Measurements from ENCODE around the gene ROR2. TPM values are rescaled to one million over a fixed set of nuclear protein-coding genes. Genes with fewer than 3 reads are reported as not detected.

The ROR2 gene
- polyA plus RNA-seq, 1 experiment, result 9.7 TPM

DNA sequence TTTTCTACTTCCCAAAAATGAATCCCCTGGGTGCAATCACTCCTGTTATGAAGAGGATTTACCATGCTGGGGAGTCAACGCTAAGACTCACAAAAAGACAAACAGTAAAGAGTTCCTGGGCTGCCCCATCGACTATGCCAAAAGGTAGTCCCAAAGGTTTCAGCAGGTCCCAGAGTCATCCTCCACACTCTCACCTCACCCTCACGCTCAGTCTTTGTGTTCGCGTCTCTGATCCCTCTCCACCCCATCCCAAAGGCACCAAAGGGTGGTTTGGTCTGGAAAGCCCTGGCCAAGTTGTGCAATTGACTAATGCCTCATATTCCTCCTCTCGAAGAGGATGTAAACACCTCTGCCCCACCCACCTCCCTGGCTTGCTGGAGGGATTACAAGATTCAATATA is 286.2 kb downstream of the ROR2 start:
- POLR2A ChIA-PET, result no interaction called here
- TF ChIP-seq, protein P1, sequence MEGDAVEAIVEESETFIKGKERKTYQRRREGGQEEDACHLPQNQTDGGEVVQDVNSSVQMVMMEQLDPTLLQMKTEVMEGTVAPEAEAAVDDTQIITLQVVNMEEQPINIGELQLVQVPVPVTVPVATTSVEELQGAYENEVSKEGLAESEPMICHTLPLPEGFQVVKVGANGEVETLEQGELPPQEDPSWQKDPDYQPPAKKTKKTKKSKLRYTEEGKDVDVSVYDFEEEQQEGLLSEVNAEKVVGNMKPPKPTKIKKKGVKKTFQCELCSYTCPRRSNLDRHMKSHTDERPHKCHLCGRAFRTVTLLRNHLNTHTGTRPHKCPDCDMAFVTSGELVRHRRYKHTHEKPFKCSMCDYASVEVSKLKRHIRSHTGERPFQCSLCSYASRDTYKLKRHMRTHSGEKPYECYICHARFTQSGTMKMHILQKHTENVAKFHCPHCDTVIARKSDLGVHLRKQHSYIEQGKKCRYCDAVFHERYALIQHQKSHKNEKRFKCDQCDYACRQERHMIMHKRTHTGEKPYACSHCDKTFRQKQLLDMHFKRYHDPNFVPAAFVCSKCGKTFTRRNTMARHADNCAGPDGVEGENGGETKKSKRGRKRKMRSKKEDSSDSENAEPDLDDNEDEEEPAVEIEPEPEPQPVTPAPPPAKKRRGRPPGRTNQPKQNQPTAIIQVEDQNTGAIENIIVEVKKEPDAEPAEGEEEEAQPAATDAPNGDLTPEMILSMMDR (IDR thresholded peaks at IDR 0.05; ENCODE audit: low read depth, low read length), result no peak
- DNase-seq (ENCODE audit: low read depth, low spot score), result no peak
- Histone ChIP-seq H3K9me3 (ENCODE audit: control insufficient read depth, insufficient read depth, low read length) (no peaks in the 10 kb centered on the region), H3K27ac (ENCODE audit: low read depth, low read length) (no peak overlapping the region), H3K27me3 (ENCODE audit: control insufficient read depth, insufficient read depth, low read length) (peaks cover 4% of the 10 kb centered on the region), H3K4me3 (ENCODE audit: low read depth, low read length) (no peak overlapping the region)
- CTCF ChIA-PET, result no interaction called here

DNA sequence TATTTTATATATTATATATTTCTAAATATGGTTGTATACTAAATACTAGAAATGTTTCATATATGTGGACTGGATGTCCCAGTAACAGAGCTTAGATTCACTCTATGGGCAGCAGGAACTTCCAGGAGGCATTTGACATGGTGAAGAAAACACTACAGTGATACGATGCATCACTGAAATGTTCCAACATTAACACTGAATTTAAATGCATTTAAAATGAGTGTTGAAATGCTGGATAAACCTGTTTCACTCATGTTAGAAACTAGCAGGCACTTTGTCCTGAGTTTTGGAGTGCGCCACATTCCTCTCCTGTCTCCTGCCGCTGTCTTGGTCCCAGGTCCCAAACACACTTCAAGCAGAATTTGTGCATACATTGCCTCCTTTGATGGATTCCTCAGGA is 288.6 kb downstream of the ROR2 start:
- no peak overlapping the region for H3K4me3 ChIP-seq (ENCODE audit: low read depth, low read length)
- POLR2A ChIA-PET, result no interaction called here

DNA sequence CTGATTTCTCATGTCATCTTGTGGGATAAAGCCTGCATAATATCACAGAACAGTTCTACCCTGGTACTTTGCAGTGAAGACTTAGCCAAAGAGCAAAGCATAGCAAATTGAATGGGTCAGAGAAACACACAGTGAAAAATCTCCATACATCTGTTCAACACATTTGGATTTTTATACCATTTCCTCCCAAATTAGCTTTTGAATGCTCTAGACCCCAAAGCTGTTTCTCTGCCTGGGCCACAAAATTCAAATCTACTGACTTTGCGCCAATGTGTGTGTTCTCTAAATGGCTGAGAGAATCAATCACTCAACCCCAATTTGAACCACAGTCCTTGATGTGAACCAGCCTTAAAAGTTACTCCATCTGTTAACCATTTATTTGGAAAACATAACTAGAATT is 289.5 kb downstream of the ROR2 start:
- Histone ChIP-seq H3K4me3 (ENCODE audit: low read depth, low read length) (no peak overlapping the region), H3K27ac (ENCODE audit: low read depth, low read length) (no peak overlapping the region), H3K9me3 (ENCODE audit: control insufficient read depth, insufficient read depth, low read length) (no peaks in the 10 kb centered on the region), H3K27me3 (ENCODE audit: control insufficient read depth, insufficient read depth, low read length) (peaks cover 4% of the 10 kb centered on the region)
- TF ChIP-seq, protein P1 (IDR thresholded peaks at IDR 0.05; ENCODE audit: low read depth, low read length), result no peak
- CTCF ChIA-PET, result interaction anchor here (0.5 to 1.9 kb wide), 8 partner anchors 20 to 746 kb away, joined by 3 to 7 read pairs (median 4); no protein-coding TSS in a partner anchor
- no peak for DNase-seq (ENCODE audit: low read depth, low spot score)
- POLR2A ChIA-PET, result no interaction called here

More for the DNA sequence above, 288.6 kb downstream of the ROR2 start:
- CTCF ChIA-PET, result interaction anchor here (0.6 to 1.1 kb wide), 2 partner anchors 52 to 66 kb away, joined by 3 read pairs; no protein-coding TSS in a partner anchor
- H3K9me3 ChIP-seq (ENCODE audit: control insufficient read depth, insufficient read depth, low read length), result no peaks in the 10 kb centered on the region
- TF ChIP-seq, protein P1 (IDR thresholded peaks at IDR 0.05; ENCODE audit: low read depth, low read length), result no peak
- peaks cover 4% of the 10 kb centered on the region for H3K27me3 ChIP-seq (ENCODE audit: control insufficient read depth, insufficient read depth, low read length)
- DNase-seq (ENCODE audit: low read depth, low spot score), result no peak
- H3K27ac ChIP-seq (ENCODE audit: low read depth, low read length), result no peak overlapping the region

DNA sequence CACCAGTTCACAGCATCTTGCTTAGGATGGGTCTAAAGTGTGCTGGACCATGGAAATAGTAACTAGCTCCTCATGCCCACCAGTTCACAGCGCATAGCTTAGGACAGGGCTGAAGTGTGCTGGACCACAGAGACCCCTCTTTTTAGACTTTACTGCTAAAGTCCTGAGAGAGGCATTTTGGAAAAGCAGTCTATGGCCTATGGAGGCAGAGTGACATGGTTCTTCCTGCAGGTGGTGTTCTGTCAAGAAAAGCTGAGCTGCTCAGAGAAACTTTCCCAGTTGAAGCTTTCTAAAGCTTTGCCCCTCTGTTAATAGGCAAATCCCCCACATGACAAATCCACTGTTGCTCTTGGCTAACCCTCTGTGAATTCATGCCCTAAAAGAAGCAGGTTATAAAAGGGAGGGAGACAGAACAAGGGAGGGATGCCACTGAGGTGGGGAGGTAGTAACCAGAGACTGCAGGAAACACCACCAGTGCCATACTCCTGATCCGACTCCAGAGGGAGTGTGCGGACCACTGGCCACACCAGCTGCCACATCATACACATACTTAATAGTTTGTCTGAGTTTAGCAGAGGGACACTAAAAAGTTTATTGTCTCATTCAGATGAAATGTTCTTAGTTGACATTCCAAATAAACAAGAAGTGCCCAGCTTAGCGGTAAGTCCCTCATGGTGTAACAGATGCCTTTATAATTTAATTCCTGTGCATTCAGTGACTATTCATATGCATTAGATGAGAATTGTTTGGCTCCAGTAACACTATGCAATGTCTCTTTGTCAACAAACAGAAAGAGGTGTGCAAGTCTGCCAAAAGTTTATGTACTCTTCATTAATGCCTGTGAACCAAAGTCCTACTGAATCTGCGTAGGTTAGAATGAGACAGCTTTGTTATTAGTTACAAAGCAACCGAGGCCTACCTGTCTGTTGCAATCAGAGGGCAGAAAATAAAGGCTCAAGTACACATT is 290.2 kb downstream of the ROR2 start:
- CTCF ChIA-PET, result interaction anchor here (0.5 to 1.9 kb wide), 16 partner anchors 8 to 745 kb away, joined by 3 to 8 read pairs (median 4); partner anchors contain the start of gene ROR2
- POLR2A ChIA-PET, result no interaction called here

More for the DNA sequence above, 290.2 kb downstream of the ROR2 start:
- peak; percentile 20 for DNase-seq (ENCODE audit: low read depth, low spot score)
- TF ChIP-seq, protein P1 (IDR thresholded peaks at IDR 0.05; ENCODE audit: low read depth, low read length), result peak; percentile 88
- no peak overlapping the region for H3K27ac ChIP-seq (ENCODE audit: low read depth, low read length)
- no peaks in the 10 kb centered on the region for H3K9me3 ChIP-seq (ENCODE audit: control insufficient read depth, insufficient read depth, low read length)
- peaks cover 4% of the 10 kb centered on the region for H3K27me3 ChIP-seq (ENCODE audit: control insufficient read depth, insufficient read depth, low read length)
- H3K4me3 ChIP-seq (ENCODE audit: low read depth, low read length), result no peak overlapping the region

Measured in AG04450 (cell line).